ENCODE measurements around the gene ARHGEF9. TPM values are rescaled to one million over a fixed set of nuclear protein-coding genes. Genes with fewer than 3 reads are reported as not detected.
"Not testable (repeated sequence)": the region's sequence is repeated elsewhere in the genome, so short reads cannot be mapped to it uniquely, and the experiment has no call there.

ARHGEF9 gene
- total RNA-seq: 16.7 and 18.9 TPM in 2 replicates

DNA sequence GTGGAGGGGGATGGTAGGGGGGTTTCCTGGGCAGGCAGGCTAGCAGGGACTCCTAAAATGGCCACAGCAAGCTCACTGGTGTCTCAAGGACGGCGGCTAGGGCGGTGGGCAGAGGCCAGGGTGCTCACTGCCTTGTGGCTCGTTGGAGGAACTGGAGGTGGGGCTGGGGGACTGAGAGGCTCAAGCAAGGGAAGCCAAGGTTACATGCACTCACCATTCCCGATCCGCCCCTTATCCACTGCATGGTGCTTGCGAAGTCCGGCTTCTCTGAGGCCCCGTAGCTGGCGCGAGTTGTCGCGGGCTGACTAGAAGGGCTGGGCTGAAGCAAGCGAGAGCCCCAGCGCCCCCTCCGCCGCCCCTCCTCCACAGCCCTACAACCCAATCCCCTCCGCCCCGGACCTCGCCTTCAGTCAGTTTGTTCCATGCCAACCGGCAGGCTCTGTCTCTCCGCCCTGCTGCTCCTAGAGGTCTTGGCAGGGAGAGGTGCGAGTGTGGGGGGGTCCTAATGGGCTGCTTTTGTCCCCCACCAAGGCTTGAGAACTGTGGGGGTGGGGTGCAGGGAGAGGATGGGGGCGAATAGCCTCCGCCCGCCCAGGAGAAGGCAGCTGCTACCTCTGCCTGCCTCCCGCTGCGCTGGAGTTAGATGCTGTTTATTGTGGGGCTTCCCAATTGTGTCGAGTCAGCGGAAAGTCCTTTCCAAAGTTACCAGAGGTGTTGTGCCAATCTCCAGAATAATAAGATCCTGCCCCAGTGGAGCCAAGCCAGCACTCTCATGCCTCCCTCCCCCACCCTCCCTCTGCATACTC, at the start of gene ARHGEF9:
Gene ARHGEF9, minus strand, starts transcription at position 313 of the 806 bp plus-strand sequence. Its CDS starts 69 bp downstream, at position 244.
- intact Hi-C loops (cut with micrococcal nuclease): no loop called here
- Mint-ChIP-seq H3K36me3 (ENCODE audit: low read depth) (no peaks in the 10 kb centered on the region), H3K27ac (no peak within 1 kb of the TSS), H3K4me3 (peak within 1 kb of the TSS; percentile 66), H3K9me3 (no peaks in the 10 kb centered on the region), H3K4me1 (no peaks in the 10 kb centered on the region), H3K27me3 (no peaks in the 10 kb centered on the region)
- peak; percentile 48 for DNase-seq

DNA sequence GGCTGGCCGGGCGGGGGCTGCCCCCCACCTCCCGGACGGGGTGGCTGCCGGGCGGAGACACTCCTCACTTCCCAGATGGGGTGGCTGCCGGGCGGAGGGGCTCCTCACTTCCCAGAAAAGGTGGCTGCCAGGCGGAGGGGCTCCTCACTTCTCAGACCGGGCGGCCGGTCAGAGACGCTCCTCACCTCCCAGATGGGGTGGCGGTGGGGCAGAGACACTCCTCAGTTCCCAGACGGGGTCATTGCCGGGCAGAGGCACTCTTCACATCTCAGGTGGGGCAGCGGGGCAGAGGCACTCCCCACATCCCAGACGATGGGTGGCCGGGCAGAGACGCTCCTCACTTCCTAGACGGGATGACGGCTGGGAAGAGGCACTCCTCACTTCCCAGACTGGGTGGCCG, 40.4 kb upstream of the ARHGEF9 start:
- H3K4me3 Mint-ChIP-seq; H3K36me3 Mint-ChIP-seq (ENCODE audit: low read depth); H3K27me3 Mint-ChIP-seq; DNase-seq; intact Hi-C loops (cut with micrococcal nuclease); H3K9me3 Mint-ChIP-seq; H3K27ac Mint-ChIP-seq; H3K4me1 Mint-ChIP-seq: not testable (repeated sequence)

DNA sequence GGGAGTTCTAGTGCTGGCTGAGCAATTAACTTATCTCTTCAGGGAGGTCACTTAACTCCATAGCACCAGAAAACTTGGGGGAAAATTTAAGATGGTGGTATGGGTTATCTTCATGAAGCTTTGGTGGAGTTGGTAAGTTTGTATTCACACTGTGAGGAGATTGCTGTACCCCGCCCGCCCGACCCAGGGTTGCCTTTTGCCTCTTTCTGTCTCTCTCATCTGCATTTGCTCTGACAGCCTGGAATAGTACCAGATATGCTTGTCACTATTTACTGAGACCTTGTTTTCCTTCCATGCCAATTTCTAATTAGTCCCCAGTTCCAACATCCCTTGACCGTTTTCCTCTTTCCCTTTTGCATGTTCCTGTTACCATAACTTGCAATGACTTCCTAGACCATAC, 33.1 kb upstream of the ARHGEF9 start:
- no peaks in the 10 kb centered on the region for H3K27me3 Mint-ChIP-seq
- intact Hi-C loops (cut with micrococcal nuclease): no loop called here
- H3K4me1 Mint-ChIP-seq: no peaks in the 10 kb centered on the region
- DNase-seq: no peak
- H3K36me3 Mint-ChIP-seq (ENCODE audit: low read depth): no peaks in the 10 kb centered on the region
- no peak overlapping the region for H3K4me3 Mint-ChIP-seq
- H3K9me3 Mint-ChIP-seq: no peaks in the 10 kb centered on the region
- H3K27ac Mint-ChIP-seq: no peak overlapping the region

DNA sequence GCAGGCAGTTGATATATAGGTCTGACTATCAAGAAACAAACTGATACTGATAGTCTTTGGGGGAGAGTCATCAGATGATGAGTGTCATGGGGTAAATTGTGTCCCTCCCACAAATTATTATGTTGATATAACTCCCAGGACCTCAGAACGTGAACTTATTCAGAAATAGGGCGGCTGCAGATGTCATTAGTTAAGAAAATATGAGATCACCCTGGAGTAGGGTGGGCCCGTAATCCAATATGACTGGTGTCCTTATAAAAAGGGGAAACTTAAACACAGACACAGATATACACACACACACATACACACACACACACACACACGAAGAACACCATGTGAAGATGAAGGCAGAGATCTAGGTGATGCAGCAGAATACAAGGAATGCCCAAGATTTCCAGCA, 32.7 kb upstream of the ARHGEF9 start:
- no peak for DNase-seq
- intact Hi-C loops (cut with micrococcal nuclease): no loop called here
- Mint-ChIP-seq H3K27me3 (no peaks in the 10 kb centered on the region), H3K27ac (no peak overlapping the region), H3K9me3 (no peaks in the 10 kb centered on the region), H3K4me1 (no peaks in the 10 kb centered on the region), H3K4me3 (no peak overlapping the region), H3K36me3 (ENCODE audit: low read depth) (no peaks in the 10 kb centered on the region)

DNA sequence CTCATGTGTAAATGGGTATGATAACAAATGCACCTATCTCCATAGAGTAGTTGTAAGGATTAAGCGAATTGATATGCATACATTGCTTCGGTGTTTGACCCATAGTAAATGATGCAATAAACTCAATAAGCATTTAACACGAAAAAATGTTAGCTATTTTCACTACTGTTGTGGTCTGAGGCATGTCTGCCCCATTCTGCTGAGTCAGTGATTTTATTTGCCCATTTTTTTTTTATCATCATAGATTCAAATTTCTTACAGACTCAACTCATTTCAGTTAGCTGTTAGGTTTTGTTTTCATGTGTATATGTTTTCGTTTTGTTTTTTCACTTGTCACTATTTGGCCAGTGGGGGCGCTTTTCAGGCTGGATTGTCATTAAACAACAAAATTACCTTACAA, 27.8 kb upstream of the ARHGEF9 start:
- Mint-ChIP-seq H3K27me3 (no peaks in the 10 kb centered on the region), H3K9me3 (no peaks in the 10 kb centered on the region)

DNA sequence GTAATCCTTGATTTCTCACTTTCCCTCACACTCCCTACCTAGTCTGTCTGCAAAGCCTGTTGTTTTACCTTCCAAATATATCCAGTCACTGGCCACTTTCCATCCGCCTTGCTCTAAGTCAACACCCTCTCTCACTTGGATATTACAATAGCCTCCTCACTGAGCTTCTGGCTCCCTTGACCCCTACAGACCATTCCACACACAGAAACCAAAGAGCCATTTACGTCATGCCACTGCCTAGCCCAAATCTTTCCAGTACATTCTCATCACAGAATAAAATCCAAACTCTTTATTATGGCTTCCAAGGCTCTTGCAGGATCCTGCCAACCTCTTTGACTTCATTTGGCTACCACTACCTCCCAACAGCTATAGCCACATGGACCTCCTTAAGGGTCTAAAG, 25.7 kb upstream of the ARHGEF9 start:
- H3K27me3 Mint-ChIP-seq: no peaks in the 10 kb centered on the region
- no peaks in the 10 kb centered on the region for H3K4me1 Mint-ChIP-seq
- no peak overlapping the region for H3K4me3 Mint-ChIP-seq
- H3K36me3 Mint-ChIP-seq (ENCODE audit: low read depth): no peaks in the 10 kb centered on the region
- DNase-seq: no peak
- intact Hi-C loops (cut with micrococcal nuclease): no loop called here
- H3K27ac Mint-ChIP-seq: no peak overlapping the region
- H3K9me3 Mint-ChIP-seq: no peaks in the 10 kb centered on the region

More for the DNA sequence above, 27.8 kb upstream of the ARHGEF9 start:
- H3K4me3 Mint-ChIP-seq: no peak overlapping the region
- intact Hi-C loops (cut with micrococcal nuclease): no loop called here
- DNase-seq: no peak
- H3K27ac Mint-ChIP-seq: no peak overlapping the region
- no peaks in the 10 kb centered on the region for H3K4me1 Mint-ChIP-seq
- no peaks in the 10 kb centered on the region for H3K36me3 Mint-ChIP-seq (ENCODE audit: low read depth)

DNA sequence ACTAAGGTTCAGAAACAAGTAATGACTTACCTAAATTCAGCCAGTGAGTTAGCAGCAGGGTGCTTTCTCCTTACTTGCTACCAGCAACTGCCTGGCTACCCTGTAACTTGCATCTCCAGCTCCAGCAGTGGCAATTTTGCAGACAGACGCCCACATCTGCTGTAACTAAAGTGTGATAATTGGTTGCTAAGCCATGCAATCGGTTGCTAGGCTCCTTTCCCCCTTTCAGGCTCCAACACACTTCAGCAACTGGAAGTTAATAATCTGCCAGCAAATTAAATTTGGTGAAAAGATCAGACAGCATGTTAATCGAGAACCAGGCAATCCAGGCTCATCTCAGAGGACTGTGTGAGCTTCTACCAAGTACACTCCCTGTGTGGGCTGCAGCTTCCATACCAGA, 24.2 kb upstream of the ARHGEF9 start:
- Mint-ChIP-seq H3K27ac (no peak overlapping the region), H3K27me3 (no peaks in the 10 kb centered on the region), H3K4me1 (no peaks in the 10 kb centered on the region), H3K9me3 (no peaks in the 10 kb centered on the region), H3K4me3 (no peak overlapping the region), H3K36me3 (ENCODE audit: low read depth) (no peaks in the 10 kb centered on the region)
- intact Hi-C loops (cut with micrococcal nuclease): no loop called here
- no peak for DNase-seq

DNA sequence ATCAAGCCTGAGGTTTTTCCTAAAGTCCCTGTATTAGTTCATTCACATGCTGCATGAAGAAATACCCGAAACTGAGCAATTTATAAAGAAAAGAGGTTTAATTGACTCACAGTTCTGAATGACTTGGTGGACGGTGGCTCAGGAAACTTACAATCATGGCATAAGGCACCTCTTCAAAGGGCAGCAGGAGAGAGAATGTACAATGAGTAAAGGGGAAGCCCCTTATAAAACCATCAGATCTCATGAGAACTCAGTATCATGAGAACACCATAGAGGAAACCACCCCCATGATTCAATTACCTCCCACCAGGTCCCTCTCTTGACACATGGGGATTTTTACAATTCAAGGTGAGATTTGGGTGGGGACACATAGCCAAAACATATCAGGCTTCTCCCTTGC, 10.4 kb upstream of the ARHGEF9 start:
- H3K27me3 Mint-ChIP-seq; H3K36me3 Mint-ChIP-seq (ENCODE audit: low read depth); H3K4me3 Mint-ChIP-seq; intact Hi-C loops (cut with micrococcal nuclease); DNase-seq; H3K27ac Mint-ChIP-seq; H3K9me3 Mint-ChIP-seq; H3K4me1 Mint-ChIP-seq: not testable (repeated sequence)

DNA sequence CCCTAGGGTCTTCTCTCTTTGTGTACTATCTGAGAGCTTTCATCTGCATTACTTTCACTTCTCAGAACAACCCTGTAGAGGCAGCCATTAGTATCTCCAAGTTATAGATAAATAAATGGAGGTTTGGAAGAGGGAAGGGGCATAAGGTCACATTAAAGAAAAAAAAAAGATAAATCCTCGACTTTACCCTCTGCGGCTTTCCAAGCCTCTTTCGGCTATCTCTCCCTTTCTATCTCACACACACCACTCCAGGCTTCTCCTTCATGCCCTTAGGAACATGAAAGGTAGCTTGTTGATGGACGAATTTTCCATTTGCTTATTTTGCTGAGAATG, 660 bp upstream of the ARHGEF9 start:
- no peaks in the 10 kb centered on the region for H3K4me1 Mint-ChIP-seq
- no peak overlapping the region for H3K4me3 Mint-ChIP-seq
- H3K27me3 Mint-ChIP-seq: no peaks in the 10 kb centered on the region
- no peaks in the 10 kb centered on the region for H3K9me3 Mint-ChIP-seq
- H3K27ac Mint-ChIP-seq: no peak overlapping the region
- H3K36me3 Mint-ChIP-seq (ENCODE audit: low read depth): no peaks in the 10 kb centered on the region
- intact Hi-C loops (cut with micrococcal nuclease): no loop called here
- DNase-seq: no peak

DNA sequence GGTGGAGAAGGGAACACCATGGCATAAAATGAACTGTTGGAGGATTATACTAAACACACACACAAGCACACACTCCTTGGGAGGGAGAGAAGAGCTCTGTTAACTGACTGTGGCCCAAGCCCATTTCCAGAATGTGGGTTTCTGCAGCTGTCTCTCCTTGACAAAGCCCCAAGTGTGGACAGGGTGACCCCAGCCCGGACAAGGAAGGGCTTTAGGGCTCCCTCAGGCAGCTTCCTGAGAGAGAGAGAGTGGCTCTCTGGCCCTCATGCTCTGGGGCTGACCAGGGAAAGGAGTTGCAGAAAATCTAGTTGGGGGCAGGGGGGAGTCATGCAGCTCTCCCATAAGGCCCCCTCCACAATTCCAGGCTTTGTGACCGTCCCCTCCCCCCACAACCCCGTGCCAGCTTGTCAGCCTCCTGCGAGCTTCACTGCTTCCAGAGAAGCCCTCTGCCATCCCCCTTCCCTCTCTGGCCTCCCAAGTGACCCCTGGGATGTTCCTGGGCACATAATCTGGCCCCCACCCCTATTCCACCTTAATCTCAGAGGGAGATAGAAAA, 590 bp downstream of the ARHGEF9 start:
- H3K36me3 Mint-ChIP-seq (ENCODE audit: low read depth): no peaks in the 10 kb centered on the region
- no peak overlapping the region for H3K27ac Mint-ChIP-seq
- H3K27me3 Mint-ChIP-seq: no peaks in the 10 kb centered on the region
- H3K9me3 Mint-ChIP-seq: no peaks in the 10 kb centered on the region
- H3K4me1 Mint-ChIP-seq: no peaks in the 10 kb centered on the region
- H3K4me3 Mint-ChIP-seq: no peak overlapping the region
- DNase-seq: no peak
- intact Hi-C loops (cut with micrococcal nuclease): no loop called here

DNA sequence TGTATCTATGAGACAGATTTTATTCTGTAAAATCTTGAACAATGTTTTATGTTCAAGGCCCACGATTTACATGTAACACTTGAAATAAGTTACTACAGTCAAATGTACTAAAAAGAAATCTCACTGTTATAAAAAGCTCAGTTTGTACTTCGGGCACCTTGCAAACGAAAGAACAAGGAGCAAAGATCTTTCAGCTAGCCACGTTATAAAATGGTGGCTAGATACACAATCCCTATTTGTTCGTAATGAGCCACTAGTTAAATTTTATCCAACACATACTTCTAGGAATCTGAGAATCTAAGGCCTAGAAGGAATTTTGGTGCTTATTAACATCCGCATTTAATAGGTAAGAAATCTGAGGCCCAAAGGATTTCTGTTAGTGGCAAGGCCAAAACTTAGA, 2.5 kb downstream of the ARHGEF9 start:
- H3K27me3 Mint-ChIP-seq: no peaks in the 10 kb centered on the region
- DNase-seq: no peak
- no peaks in the 10 kb centered on the region for H3K9me3 Mint-ChIP-seq
- H3K27ac Mint-ChIP-seq: no peak overlapping the region
- no peaks in the 10 kb centered on the region for H3K36me3 Mint-ChIP-seq (ENCODE audit: low read depth)
- no peak overlapping the region for H3K4me3 Mint-ChIP-seq
- H3K4me1 Mint-ChIP-seq: no peaks in the 10 kb centered on the region
- intact Hi-C loops (cut with micrococcal nuclease): no loop called here

DNA sequence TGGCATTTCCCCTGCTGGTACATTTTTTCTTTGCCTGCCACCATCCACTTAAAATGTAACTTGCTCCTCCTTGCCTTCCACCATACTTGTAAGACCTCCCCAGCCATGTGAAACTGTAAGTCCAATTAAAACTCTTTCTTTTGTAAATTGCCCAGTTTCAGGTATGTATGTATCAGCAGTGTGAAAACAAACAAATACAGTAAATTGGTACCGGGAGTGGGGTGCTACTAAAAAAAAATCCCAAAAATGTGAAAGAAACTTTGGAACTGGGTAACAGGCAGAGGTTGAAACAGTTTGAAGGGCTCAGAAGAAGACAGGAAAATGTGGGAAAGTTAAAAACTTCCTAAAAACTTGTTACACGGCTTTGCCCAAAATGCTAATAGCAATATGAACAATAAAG, 16.3 kb downstream of the ARHGEF9 start:
- Mint-ChIP-seq H3K27me3 (no peaks in the 10 kb centered on the region), H3K9me3 (no peaks in the 10 kb centered on the region), H3K36me3 (ENCODE audit: low read depth) (no peaks in the 10 kb centered on the region), H3K27ac (no peak overlapping the region), H3K4me3 (no peak overlapping the region), H3K4me1 (no peaks in the 10 kb centered on the region)
- intact Hi-C loops (cut with micrococcal nuclease): no loop called here
- no peak for DNase-seq

DNA sequence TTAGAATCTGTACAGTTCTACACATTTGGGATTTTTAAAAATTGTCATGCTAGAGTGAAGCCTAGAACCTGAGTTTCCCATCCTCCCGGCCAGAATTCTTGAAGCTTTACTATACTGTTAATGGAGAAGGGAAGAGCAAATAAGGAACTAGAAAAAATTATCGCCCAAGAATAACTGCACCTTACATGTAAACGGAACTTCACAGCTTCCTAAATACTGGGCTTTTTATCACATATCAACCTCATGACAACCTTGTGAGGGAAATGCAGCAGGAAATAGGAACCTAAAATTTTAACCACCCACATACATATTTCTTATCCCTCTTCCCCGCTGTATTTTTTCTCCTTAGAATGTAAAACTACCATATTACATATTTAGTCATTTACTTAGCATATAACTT, 19.3 kb downstream of the ARHGEF9 start:
- Mint-ChIP-seq H3K27me3 (no peaks in the 10 kb centered on the region), H3K4me3 (no peak overlapping the region), H3K27ac (no peak overlapping the region), H3K9me3 (no peaks in the 10 kb centered on the region), H3K4me1 (peaks cover 5% of the 10 kb centered on the region), H3K36me3 (ENCODE audit: low read depth) (no peaks in the 10 kb centered on the region)
- intact Hi-C loops (cut with micrococcal nuclease): no loop called here
- DNase-seq: no peak

DNA sequence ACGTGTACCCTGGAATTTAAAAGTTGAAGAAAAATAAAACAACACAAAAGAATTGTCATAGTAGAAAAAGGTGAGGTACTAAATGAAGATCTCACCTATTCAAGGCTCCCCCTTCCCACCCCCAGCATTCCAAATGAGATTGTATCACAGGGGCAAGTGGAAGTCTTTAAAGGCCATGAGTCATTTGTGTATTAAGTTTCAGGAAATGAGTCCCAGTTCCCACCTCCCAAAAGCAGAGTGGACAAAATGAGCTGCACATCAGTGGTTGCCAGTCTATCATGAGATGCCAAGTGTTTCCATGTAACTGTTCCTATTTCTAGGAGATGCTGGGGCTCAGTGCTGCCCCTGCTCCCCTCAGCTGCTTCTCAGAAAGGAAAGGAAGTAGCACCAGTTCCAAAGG, 20.1 kb downstream of the ARHGEF9 start:
- no peaks in the 10 kb centered on the region for H3K27me3 Mint-ChIP-seq
- H3K27ac Mint-ChIP-seq: no peak overlapping the region
- intact Hi-C loops (cut with micrococcal nuclease): no loop called here
- no peaks in the 10 kb centered on the region for H3K9me3 Mint-ChIP-seq
- H3K36me3 Mint-ChIP-seq (ENCODE audit: low read depth): no peaks in the 10 kb centered on the region
- no peak for DNase-seq
- H3K4me3 Mint-ChIP-seq: no peak overlapping the region
- peaks cover 5% of the 10 kb centered on the region for H3K4me1 Mint-ChIP-seq

DNA sequence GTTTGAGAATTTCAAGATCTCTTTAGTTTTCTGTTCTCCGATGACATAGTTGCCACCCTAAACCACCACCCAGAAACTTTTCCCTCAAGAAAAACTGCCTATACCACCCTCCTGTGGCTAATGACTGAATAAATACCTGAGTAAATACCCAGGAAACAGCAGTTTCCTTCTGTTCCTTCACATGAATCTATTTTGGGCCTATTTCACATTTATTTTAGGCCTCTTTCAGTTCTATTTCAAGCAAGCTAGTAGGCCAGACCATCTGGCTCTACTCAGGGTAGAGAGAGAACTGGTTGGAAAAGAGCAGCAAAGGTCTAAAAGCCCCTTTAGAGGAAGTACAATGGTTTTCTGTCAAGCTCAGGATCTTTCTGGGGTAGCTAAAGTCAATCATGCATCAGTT, 23.4 kb downstream of the ARHGEF9 start:
- no peaks in the 10 kb centered on the region for H3K27me3 Mint-ChIP-seq
- H3K4me1 Mint-ChIP-seq: peaks cover 15% of the 10 kb centered on the region
- H3K9me3 Mint-ChIP-seq: peaks cover 7% of the 10 kb centered on the region
- no peaks in the 10 kb centered on the region for H3K36me3 Mint-ChIP-seq (ENCODE audit: low read depth)
- no peak overlapping the region for H3K4me3 Mint-ChIP-seq
- peak; percentile 57 for DNase-seq
- H3K27ac Mint-ChIP-seq: no peak overlapping the region
- intact Hi-C loops (cut with micrococcal nuclease): no loop called here

Data from activated CD4-positive, alpha-beta T cell treated with anti-CD3 and anti-CD28 coated beads, Interleukin-2, amount 10 ng/mL, durations not matched to agents 24 days and 14 days (primary cell).